GDM1 (cell line): ENCODE measurements around the gene ATG12.

Source experiments
- DNase-seq: peaks from one replicate; lab custom pipeline; 2025; lab: John Stamatoyannopoulos, UW

Gene ATG12

DNA sequence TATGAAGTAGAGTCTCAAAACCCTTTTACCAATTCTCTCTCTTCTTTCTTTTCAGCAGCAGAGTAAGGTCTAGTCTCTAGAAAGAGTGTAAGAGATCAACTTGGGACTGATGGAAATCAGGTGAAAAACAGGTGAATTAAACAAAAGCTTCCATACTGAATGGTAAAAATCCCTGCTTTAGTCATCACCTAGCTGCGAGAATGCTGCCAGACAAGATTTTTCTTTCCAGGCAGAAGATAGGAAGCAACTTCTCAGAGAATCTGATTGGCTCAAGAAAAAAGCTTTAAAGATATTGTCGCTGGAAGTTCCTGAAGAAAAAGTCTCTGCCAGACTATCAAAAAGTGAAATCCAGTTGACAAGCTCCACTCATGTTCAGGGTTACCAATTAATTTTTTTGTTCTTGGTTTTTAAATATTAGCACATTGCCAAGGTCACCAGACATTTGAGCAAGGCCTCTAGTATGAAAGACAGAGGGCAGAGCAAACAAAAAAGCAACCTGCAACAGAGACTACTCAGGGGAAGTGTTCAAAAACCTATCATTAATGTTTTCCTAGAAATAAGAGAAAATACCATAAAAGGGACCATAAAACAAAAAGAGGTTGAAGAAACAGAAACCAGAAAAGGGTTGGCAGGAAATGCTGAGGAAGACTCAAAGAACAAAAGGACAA is 34.2 kb downstream of the ATG12 start:
- no peak for DNase-seq

DNA sequence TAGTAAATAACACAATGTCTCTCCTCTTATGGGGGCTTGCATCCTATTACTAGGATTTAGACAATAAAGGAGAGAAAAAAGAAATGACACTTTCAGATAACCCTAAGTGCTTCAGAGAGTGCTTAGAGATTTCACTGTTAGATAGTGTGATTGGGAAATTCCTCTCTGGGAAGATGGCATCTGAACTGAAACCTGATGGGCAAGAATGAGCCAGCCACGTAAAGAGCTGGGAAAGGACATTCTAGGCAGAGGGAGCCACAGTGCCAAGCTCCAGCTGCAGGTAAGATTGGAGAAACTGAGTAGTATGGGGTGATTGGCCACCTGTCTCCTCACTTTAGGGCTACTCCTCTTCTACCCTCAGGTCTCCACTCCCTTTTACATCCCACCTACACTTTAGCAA is 39.4 kb downstream of the ATG12 start:
- DNase-seq, result no peak

DNA sequence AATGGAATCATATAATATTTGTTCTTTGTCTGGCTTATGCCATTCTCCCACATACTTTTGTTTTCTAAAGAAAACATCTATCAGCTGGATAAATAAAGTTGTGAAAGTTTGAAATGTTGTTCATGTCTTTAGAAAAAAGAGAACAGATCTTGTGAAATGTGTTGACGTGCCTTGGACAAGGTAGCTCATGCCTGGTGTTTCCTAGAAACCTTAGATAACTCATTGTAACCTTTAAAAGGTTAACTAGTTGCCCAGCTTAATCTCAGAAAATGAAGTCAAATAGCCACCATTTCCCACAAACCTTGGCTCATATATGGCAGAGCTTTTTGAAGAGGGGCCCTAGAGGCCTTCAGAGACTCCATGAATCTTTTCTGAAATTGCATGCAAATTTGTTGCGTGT is 40.2 kb downstream of the ATG12 start:
- no peak for DNase-seq

DNA sequence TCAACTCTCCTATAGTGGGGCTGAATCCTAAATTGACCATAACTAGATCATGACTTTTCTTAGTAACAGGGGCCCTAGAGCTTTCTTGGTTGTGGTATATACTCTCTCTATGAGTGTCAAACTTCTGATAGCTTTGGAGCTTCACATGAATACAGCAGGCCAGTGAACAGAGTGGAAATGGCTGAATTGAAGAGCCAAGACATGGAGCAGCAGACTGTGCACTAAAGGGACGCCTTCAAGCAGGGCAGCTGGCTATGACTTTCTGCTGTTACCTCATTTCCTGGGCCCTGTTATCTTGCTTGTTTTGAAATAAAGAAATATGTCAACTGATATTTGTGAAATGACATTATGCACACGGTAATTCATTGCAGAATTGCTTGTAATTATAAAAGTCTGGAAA is 41.3 kb downstream of the ATG12 start:
- no peak for DNase-seq

DNA sequence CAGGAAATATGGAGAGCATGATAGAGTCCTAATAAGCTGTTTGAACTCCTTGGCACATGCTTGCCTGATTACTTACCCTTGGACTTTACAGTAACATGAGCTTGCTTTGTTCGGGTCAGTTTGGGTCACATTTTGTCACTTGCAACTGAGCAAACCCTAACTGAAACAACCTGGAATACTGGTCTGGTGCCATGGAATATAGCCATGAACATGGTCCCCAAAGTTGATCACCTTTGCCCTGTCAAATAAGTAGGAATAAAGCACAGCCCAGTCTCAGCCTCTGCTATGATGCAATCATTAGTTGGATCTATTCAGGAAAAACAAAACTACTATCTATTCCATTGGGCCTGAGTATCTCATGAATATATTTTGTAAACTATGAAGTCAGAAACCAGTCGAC is 43.1 kb downstream of the ATG12 start:
- DNase-seq, result no peak

DNA sequence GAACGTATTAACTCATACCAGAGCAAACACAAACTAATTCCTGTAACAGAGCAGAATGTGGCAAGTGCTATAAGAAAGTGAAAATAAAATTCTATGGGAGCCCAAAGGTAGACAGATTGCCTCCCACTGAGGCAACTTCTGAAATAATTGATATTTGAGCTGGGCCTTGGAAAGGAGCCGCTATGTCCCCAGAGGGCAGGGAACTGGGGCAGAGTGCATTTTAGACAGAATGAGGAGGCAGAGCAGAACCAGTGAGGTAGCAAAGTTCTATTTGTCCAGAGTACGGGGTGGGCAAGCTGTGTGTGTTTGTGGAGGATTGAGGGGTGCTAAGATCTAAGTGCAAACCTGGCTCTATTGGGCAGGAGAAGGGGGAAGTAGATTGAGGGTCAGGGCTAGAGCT is 44.7 kb downstream of the ATG12 start:
- DNase-seq, result no peak

DNA sequence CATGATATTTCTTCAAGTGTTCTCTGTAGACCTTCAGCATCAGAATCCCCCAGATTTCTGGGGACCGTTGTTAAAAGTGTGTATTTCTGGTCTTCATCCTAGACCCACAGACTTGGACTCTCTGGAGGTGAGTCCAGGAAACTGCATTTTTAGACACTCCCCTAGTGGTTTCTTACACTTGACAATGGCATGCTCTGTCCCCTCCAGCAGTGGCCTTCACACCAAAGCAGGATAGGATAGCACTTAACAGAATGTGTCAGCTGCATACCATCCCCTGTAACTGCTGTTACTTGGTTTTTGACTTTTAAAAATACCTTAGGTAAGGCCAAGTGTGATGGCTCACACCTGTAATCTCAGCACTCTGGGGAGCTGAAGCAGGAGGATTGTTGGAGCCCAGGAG is 45.7 kb downstream of the ATG12 start:
- DNase-seq, result no peak

DNA sequence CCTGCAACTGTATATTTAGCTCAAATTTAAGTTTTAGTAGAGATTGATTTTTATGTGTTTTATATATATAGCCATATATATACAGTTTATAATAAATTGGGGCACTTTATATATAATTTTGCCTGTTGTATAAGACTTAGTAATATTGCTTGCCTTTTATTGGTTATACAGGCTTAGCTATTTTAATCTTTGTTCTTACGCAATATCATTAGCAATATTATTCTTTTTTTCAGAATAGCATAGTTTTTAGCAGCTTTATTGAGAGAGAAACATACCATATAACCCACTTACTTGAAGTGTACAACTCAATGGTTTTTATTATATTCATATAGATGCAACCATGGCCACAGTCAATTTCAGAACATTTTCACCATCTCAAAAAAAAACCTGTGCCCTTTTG is 52.9 kb downstream of the ATG12 start:
- no peak for DNase-seq

DNA sequence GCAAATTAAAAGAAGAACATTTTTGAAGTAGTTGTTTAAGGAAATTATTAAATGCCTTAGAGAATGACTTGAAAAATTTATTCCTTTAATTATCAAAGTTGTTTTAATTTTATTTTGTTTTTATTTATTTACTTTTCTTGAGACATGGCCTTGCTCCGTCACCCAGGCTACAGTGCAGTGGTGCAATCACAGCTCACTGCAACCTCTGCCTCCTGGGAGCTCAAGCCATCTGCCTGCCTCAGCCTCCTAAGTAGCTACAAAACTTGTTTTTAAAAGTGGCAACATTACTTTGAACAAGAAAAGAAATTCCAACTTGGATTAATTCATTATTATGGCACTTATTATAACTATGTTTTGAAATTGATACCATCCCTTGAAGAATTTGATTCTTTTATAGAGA is 53.9 kb downstream of the ATG12 start:
- no peak for DNase-seq

DNA sequence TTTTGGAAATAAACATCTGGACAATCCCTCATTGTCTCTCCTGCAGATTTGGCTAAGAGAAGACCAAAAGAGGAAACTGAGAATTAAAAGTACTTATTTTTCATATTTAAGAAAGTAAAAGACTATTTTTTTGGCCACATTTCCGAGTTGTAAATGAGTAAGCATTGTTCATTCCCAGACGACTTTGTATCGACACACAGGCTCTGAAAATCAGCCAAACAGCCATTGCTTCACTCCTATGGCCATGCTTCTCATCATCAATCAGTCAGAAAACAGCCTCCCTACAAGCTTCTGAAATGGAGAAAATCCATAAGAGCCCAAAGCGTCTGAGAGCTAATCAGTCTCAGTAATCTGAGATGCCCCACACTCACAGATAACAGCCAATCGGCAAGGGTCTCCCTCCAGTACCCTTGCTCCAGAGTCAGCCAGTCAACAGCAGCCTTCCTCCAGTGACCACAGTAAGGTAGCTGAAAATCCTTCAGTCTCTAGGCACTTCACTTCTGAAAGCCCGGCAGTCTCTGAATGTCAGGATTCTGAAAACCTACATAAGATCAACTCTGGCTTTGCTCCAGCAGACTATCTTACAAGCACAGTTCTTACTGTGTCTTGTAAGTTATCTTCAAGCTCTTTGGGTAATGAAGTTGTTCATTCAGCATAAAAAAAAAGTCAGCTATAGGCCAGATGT is 55.8 kb downstream of the ATG12 start:
- no peak for DNase-seq

DNA sequence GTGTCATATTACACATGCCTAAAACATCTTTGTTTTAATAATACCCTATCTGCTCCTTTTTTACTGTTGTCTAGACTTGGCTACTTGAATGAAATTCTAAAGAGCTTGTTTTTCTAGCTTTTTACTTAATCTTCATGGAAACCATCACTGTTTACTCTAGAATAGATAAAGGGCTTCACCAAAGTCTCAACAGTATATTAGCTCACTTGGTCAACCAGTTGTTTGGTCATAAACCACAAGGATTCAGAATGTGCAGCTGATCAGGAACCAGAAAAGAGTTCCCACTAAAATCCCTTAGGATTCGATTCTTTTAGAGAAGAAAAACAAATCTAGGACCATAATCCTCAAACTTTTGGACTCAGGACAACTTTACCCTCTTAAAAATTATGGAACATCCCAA is 62.9 kb downstream of the ATG12 start:
- no peak for DNase-seq
